ENCODE measurements around the gene TMEM69.

GRCh38 chr1:45687014-45687753 is 797 bp upstream of the TMEM69 start:
- TF ChIP-seq CTCF (IDR thresholded peaks at IDR 0.05; ENCODE audit: insufficient read depth, low read length) (no peak), GABPA (IDR thresholded peaks at IDR 0.05; ENCODE audit: low read depth) (peak; percentile 49; the same call in 1 of the 2 replicates), SPI1 (IDR thresholded peaks at IDR 0.05; ENCODE audit: borderline replicate concordance, low read depth) (no peak)
